Colon (tissue), 2 donors: Measurements from ENCODE around the gene SOX18.

Source experiments
- FAIRE-seq: peaks from 2 replicates; lab custom pipeline; 2012; peaks lifted over from hg19 to GRCh38; lab: Jason Lieb, UNC
- donor health status: control.
- donor health status: control.

The SOX18 gene

DNA sequence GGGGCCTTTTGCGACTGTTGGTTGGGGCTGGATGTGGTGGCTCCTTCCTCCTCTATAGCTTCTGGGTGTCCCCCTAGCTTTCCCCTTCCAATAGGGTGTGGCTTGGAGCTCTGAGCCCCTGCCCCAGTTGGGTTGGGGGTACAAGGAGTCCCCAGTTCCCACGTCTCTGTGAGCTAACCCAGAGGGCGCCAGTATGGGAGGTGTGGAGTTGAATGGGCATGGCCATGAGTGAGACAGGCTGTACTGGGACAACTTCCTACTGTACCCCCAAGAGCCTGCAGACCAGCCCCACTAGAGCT, 12.3 kb downstream of the SOX18 start:
- no peak for FAIRE-seq

DNA sequence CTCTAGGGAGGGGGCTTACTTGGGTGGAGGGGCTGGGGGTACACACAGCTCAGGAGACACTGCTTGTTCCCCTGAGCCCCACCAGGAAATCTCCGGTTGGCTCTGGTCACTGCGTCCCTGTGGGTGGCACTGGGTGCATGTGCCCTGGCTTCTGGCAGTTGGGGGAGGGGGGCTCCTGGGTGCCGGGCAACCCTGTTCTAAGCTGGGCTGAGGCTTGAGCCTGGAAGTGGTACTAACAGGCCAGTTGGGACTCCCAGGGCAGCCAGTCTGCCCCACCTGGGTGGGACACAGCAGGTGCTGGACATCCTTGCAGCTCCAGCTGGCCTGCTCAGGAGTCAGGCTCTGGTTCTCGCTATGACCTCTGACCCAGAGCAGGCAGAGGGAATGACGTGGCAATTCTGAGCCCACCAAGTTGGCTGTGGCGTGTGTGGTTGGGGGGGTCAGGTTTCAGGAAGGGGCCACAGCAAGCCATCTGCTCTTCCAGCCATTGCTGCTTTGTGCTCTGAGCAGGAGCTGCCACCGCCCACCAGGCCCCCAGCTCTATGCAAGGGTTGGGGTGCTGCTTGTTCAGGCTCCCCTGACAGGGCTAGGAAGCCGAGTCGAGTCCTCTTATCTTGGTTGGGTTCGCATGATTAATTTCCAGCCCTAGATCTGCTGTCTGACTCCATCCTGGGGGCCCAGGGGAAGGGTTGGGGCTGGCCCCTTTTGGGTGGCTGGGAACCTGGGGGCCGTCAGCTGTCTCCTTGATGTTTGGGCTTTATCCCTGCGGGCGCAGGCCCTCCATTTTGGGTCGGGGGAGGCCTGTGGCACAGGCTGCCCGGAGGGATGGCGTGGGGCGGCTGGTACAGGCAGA, 12.9 kb downstream of the SOX18 start:
- FAIRE-seq = no peak

DNA sequence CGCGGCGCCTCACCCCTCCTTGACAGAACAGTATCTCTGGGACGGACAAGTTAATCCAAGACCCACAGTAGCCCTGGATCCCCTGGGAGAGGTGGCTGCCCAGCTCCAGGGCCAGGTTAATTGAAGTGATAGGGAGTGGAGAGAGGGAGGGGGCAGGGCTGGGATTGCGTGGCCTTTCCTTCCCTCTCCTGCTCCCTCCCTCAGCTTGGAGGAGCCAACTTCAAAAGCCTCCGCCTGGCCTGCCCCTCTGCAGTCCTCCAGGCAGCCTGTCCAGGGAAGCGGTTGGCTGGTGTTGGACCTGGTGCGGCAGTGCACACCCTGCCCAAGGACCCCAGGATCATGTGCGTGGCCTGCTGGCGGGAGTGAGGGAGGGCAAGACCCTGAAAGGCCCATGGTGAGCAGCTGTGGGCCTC, 13.5 kb downstream of the SOX18 start, which contains the start of gene C20orf204:
Gene C20orf204, plus strand, starts transcription at position 250 of the 413 bp plus-strand sequence. Its CDS starts 142 bp downstream, at position 392.
- FAIRE-seq = no peak

DNA sequence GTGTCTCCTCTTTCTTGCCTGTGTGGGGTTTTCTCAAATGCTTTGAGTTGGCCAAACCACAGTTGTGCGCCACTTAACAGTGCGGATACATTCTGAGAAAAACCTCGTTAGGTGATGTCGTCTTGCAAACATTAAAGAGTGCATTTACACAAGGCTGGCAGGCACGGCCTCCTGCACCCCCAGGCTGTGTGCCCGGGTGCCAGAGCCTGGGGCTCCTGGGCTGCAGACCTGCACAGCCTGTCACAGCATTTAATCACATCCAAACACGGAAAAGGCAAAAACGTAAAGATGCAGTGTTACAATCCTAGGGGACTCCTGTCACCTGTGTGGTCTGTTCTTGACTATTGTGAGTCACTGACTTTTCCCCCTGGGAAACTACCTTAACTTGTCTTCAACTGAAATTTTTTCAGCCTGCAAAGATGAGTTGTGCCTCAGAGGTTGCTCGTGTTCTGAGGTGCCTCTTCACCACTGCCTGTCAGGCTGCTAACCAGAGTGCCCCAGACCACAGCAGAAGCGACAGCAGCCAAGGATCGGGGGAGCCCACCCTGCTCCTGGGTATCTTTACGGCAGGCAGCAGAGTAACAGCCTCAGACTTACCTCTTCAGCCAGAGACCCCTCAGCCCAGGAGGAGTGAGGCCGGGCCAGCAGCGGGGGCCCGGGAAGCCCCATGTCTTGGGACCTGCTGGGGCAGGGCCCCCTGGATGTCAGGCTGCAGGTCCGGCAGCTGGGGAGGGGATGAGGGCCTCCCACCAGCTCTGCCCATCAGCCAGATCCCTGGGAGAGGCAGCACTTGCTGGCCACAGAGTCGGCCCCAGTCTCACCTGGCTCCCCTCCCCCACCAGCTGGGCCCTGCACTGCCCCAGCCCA, 14.1 kb downstream of the SOX18 start:
- no peak for FAIRE-seq

DNA sequence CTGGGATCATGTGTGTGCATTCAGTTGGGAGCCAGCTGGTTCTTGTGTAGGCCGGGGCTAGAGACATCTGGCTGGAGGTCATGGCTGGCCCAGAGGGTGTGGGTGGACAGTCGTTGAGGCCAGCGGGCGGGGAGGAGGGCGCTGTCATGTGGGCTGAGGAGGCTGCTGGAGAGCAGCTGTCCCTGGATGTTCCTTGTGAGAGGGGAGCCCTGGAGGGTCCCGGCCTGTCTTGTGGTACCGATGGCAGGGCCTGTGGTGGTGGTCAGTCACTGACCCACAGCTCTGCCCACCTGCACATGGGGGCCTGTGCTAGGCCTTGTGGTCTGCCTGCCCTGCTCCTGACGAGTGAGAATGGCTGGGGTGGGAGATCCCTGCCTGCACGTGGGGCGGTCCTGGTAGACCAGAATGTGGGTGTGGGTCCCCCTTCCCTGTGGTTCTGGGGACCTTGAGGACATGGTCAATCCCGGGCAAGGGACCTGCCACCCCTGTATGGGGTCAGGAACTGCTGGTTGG, 15.4 kb downstream of the SOX18 start:
- FAIRE-seq = no peak

DNA sequence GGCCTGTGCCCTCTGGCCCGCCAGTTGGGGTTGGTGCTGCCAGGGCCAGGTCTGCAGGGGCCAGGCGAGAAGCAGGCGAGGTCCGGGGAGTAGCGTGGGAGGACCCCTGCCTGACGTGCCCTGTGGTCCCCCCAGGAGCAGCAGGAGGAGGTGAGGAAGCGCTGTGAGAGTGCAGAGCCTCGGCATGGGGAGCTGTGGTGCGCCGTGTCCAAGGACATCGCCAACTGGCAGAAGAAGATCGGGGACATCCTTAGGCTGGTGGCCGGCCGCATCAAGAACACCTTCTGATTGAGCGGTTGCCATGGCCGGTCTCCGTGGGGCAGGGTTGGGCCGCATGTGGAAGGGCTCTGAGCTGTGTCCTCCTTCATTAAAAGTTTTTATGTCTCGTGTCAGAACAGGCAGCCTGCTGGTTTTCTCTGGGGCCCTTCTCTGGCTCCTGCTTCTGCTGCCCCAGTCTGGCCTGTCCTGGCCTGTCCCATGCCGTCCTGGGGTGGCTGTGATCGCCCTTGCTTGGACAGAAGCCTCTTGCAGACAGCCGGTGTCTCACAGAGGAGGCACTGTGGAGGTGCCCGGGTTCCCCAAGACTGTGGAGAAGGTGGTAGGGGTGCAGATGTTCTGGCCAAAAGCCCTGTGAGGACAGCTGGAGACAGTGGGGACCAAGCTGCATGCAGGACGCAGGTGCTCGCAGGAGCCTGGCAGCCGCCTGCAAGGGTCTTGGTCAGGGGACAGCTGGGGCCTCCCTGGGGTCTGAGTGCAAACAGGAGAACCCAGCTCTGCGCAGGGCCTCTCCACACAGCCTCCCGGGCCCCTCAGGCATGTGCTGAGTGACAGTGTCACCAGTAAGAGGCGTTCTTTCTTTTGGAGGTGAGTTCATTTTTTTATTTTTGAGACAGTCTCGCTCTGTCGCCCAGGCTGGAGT, 16.5 kb downstream of the SOX18 start:
- no peak for FAIRE-seq

DNA sequence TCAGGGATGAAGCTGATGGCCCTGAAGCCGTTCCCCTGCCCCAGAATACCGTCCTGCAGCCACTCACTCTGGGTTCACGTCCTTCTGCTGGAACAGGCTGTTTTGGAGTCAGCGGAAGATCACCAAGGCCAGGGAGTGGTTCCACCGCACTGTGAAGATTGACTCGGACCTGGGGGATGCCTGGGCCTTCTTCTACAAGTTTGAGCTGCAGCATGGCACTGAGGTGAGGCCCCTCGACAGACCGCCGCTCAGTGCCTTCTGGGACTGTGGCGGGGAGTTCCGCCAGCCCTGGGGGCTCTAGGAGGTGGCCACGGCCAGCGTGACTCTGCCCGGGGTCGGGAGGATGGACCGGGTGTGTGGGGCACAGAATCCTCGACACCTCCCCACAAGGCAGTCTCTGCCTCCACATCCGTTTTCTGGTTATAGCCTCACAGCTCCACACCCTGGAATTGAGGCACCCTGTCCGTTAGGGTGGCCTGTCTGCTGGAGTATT, 17.6 kb downstream of the SOX18 start:
- no peak for FAIRE-seq

DNA sequence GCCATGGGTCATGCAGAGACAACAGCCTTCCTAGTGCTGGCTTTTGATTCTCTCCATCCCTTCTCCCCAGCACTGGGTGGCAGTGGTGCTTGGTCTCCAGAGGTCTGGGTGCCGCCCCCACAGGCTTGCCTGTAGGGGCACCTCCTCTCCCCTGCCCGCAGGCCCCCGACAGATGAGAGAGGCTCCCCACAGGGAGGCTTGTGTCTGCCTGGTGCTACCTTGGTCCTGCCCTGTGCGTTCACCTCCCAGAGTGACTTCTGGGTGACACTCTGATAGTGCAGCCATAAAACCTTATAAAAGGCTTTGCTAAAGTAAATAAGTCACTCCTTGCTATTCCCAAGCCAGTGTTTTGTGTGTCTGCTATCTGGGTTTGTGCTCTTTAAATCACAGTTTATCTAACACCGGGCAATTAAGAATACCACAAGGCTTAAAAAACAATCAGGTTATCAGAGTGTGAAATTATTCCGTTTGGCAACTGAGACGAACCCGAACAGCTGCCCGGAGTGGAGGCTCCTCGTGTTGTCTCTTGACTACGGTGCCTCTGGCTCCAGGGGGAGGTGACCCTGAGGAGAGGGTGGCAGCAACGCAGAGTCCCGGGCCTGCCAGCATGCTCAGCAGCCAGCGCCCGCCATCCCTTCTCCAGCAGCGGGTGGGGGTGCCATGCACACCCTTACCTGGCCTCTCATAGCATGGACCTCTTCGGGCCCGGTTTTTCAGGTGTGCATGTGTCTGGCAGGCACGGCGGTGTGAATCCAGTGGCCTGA, 18.9 kb downstream of the SOX18 start:
- FAIRE-seq = no peak

DNA sequence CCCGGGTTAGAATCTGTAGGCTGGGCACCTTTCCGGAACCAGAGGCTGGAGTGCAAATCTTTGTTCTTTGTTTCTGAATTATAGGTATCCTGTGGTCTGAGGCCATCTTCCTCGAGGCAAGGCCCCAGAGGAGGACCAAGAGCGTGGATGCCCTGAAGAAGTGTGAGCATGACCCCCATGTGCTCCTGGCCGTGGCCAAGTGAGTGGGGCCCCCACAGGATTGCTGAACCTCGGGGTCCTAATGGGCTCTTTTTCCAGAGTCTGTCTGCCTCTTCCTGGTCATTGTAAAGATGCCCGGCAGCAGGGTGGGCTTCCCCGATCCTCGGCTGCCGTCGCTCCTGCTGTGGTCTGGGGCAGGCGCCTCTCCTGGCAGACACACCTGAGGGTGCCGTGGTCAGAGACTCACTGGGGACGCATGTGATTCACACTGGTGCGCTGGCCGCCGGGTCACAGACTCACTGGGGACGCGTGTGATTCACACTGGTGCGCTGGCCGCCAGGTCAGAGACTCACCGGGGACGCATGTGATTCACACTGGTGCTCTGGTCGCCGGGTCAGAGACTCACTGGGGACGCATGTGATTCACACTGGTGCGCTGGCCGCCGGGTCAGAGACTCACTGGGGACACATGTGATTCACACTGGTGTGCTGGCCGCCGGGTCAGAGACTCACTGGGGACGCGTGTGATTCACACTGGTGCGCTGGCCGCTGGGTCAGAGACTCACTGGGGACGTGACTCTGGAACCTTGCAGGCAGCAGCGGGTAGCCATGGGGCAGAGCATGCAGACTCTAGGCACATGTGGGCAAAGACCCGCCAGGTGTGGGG, 19.9 kb downstream of the SOX18 start:
- FAIRE-seq = no peak

DNA sequence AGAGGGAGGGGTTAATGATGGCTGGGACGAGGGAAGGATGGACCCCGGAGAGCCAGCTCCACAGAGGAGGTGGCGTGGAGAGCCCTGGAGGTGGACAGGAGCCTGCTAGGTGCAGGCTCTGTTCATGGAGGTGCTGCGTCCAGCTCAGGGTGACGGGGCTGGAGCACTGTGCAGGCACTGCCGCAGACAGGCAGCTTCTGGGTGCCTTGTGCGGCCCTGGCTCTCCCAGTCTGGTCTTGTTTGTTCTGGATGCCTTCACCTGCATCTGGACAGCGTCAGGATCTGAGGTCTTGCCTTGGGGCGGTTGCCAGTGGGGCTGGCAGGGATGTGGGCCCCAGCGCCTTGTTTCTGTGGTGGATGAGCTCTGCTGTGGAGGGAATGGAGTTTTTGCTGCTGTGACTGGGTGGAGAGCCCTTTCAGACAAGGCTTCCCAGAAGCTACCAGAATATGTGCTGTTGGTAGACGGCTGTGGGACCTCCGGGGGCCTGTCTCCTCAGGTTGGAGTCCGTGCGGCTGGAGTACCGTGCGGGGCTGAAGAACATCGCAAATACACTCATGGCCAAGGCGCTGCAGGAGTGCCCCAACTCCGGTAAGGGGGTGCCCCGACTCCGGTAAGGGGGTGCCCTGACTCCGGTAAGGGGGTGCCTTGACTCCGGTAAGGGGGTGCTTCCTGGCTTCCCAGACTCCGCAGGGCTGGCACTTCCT, 21.3 kb downstream of the SOX18 start:
- no peak for FAIRE-seq

DNA sequence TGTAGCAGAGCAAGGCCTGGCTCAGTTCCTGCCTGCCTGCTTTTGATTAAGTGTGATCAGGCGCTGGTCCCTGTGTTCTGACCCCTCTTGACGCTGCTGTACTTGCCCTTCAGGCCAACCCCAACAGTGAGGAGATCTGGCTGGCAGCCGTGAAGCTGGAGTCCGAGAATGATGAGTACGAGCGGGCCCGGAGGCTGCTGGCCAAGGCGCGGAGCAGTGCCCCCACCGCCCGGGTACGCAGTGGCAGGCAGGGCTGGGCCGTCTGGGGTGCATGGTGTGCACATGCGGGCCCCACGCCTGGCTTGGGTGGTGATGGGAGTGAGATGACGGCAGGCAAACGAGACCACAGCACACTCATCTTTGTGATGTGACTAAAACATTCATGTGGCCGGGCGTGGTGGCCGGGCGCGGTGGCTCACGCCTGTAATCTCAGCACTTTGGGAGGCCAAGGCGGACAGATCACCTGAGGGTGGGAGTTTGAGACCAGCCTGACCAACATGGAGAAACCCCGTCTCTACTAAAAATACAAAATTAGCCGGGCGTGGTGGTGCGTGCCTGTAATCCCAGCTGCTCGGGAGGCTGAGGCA, 23.5 kb downstream of the SOX18 start:
- no peak for FAIRE-seq

DNA sequence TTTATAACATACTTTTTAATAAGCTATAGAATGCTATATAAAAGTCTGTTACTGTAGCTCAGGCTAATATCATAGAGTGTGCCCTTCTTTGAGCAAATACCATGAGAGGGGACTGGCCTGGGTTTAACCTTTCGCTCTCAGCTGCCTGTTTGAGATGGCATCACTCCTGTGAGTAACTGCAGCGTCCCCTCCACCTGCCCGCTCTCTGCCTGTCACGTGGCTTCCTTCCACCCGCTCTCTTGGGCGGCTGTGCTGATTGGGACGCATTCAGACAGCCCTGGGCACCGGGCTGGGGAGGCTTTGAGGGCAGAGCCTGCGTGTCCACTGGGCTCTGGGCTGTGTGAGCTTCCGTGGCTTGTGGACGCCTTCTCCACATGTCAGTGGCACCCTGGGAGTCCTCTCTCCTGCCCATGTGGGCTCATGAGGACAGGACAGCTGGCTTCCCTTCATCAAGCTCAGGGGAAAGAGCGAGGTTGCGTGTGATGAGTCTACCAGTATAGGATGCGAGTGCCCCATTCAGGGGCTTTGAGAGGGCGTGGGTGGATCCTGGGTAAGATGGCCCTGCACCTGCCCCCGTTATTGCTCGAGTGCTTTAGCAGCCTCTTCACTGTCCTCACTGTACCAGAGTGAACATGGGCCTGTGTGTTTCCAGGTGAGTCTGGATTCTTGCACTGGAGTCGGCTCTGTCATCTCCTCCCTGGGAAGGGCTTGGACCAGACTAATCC, 24.2 kb downstream of the SOX18 start:
- no peak for FAIRE-seq

DNA sequence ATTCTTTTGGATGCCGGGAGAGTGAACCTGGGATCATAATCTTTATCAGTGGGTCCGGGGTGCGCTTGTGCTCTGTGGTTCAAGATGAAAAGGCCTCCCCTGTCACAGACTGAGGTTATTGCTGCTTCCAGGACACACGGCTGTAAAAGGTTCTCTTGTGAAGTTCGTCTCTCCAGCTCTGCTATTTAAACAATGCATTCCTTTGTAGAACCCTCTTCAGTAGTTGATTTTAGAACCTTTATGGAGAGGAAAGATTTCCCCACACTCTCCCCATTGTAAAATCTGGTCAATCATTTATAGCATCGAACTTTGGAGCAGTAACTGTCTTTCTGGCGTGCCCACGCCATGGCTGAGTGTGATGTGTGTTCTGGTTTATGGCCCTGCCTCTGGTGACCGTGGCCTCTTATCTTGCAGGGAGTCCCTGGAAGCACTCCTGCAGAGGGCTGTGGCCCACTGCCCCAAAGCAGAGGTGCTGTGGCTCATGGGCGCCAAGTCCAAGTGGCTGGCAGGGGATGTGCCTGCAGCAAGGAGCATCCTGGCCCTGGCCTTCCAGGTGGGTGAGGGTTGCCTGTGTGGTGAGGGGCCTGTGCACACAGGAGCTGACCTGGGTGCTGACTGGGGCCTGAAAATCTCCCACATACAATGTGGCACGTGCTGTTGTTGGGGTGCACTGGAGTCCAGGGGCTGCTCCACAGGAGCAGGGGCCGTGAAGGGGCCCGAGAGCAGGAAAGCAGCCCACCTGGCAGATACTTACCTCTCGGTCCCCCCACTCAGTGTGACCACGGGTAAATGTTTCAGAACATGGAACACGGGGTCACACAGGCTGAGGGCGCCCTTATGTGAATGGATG, 25.1 kb downstream of the SOX18 start:
- FAIRE-seq = no peak

DNA sequence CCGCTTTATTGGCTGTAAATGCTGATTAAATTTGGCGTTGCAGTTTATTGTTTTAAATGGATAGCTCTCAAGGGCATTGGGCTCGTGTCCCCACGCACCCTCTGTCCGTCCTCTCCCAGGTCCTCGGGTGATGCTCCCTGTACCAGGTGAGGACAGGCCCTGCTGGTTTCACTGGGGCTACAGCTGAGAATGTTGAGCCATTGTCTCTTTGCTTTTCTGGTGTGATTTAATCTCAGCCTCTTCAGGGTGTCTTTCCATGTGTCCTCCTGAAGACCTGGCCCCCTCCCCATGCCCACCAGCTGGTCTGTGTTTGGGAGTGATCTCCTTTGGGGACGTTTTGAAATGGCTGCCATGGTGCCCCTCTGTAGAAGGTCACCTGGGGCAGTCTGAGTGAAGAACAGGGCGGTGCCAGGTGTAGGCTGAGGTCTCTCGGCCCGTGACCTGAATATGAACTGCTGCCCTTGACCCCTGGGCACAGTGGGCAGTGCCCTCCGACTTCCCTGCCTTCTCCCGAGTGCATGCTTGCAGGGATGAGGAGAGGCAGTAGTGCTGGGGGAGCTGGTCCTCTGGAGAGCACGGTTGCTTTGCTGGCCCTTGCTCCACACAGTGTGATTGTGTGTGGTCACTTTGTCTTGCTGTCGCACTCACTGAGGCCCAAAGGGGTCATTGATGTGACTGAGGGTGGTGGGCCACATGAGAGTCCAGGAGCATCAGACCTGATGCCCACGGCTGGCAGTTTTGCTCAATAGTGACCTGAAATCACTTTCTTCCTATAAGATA, 25.9 kb downstream of the SOX18 start:
- FAIRE-seq = no peak

DNA sequence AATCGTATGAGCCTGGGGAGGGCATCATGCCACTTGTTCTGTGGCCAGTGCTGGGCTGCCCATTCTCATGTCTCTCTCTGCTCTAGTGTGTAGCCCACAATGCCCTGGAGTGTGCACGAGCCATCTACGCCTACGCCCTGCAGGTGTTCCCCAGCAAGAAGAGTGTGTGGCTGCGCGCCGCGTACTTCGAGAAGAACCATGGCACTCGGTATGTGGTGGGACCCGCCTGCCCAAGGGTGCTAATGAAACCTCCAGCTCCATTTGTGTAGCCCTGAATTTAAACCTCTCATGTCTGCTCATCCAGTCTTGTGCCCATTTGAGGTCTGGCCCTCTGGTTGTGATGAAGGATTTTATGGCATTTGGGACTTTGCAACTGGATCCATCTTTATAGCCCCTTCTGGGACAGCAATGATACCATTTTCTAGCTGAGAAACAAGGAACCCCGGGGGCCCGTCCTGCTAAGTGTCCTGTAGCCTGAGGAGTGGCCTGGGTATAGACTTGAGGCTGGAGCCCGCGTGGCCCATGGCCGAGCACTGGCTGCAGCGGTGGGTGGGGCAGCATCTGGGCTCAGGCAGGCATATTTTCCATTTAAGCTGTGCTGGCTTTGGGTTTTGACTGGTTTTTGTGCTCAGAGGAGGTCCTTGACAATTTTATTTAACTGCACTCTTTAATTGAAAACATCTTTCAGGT, 26.6 kb downstream of the SOX18 start:
- FAIRE-seq = no peak
